Thoracic aorta (tissue), 2 donors: ENCODE data around the gene ARHGAP10. TPM values are rescaled to one million over a fixed set of nuclear protein-coding genes. Genes with fewer than 3 reads are reported as not detected.

Experiments
- ATAC-seq: fragments of 150-250 bp; one replicate; pipeline ENCODE4 v1.8.0; 2017; ENCODE audit warnings: low read depth; ENCODE audit not compliant: insufficient number of reproducible peaks, low FRiP score
- DNase-seq: peaks from one replicate; pipeline ENCODE4 v3.0.0-alpha.2; 2020; ENCODE audit warnings: low spot score
- H3K27ac ChIP-seq, 2 donors: fragments of 200-600 bp; sonication (generic); 1 replicate in 1 of 2; 2 replicates in 1 of 2; pipeline ENCODE4 v1.5.1; 2016; ENCODE audit warnings: mild to moderate bottlenecking in 2 of 2, moderate library complexity in 2 of 2
- H3K27me3 ChIP-seq: fragments of 200-600 bp; sonication (generic); replicated peaks from 2 replicates; pipeline ENCODE4 v1.6.0; 2016; ENCODE audit warnings: mild to moderate bottlenecking; ENCODE audit not compliant: insufficient read depth
- H3K36me3 ChIP-seq: fragments of 200-600 bp; sonication (generic); one replicate; pipeline ENCODE4 v1.5.1; 2016
- H3K4me1 ChIP-seq, 2 donors: fragments of 200-600 bp; sonication (generic); 1 replicate in 1 of 2; 2 replicates in 1 of 2; pipeline versions ENCODE4 v1.5.1 to v1.6.0; 2016; ENCODE audit warnings: low read depth in 2 of 2, mild to moderate bottlenecking in 1 of 2; ENCODE audit not compliant: control insufficient read depth in 1 of 2
- H3K4me3 ChIP-seq: fragments of 200-600 bp; sonication (generic); 2 replicates; pipeline ENCODE4 v1.5.1; 2016; ENCODE audit warnings: mild to moderate bottlenecking
- H3K9me3 ChIP-seq: fragments of 200-600 bp; sonication (generic); 2 replicates; pipeline ENCODE4 v1.5.1; 2016
- CTCF ChIP-seq: fragments of 200-600 bp; sonication (generic); IDR thresholded peaks from one replicate; pipeline ENCODE4 v1.5.1; 2019; ENCODE audit warnings: antibody characterized with exemption
- total RNA-seq, 2 donors: library from RNA; depleted of rRNA; stranded (reverse); fragments of >200 nt; gene quantifications; one replicate each; pipeline versions ENCODE4 v1.1.0 to v1.2.3, GENCODE V29; 2016

ARHGAP10 gene
- total RNA-seq, 2 donors from 2014 or later: 195 to 211 TPM

- H3K36me3 ChIP-seq: no peaks in the 10 kb centered on the region
- TF ChIP-seq CTCF: no peak
- H3K4me1 ChIP-seq: peaks cover 25 to 77% of the 10 kb centered on the region in 2 donors
- ATAC-seq: no peak
- no peak for DNase-seq
- H3K27me3 ChIP-seq: no peaks in the 10 kb centered on the region
- H3K9me3 ChIP-seq: no peaks in the 10 kb centered on the region
- peak overlapping the region; percentile 61 to 75 for H3K27ac ChIP-seq
- H3K4me3 ChIP-seq: no peak overlapping the region
Observed at GRCh38 chr4:147760695-147761094, 28.8 kb downstream of the ARHGAP10 start.

GRCh38 chr4:147761218-147761883 is 29.5 kb downstream of the ARHGAP10 start:
- Histone ChIP-seq H3K27ac (peak overlapping the region; percentile 61 to 75), H3K9me3 (no peaks in the 10 kb centered on the region), H3K27me3 (no peaks in the 10 kb centered on the region), H3K36me3 (no peaks in the 10 kb centered on the region), H3K4me3 (no peak overlapping the region), H3K4me1 (peaks cover 19 to 70% of the 10 kb centered on the region in 2 donors)
- no peak for TF ChIP-seq CTCF
- DNase-seq (no peak), ATAC-seq (no peak)

GRCh38 chr4:147764337-147764736 is 32.4 kb downstream of the ARHGAP10 start:
- TF ChIP-seq CTCF: no peak
- Histone ChIP-seq H3K27me3 (no peaks in the 10 kb centered on the region), H3K9me3 (no peaks in the 10 kb centered on the region), H3K4me1 (peaks cover 29 to 68% of the 10 kb centered on the region in 2 donors), H3K4me3 (no peak overlapping the region), H3K27ac (no peak overlapping the region), H3K36me3 (no peaks in the 10 kb centered on the region)
- no peak for ATAC-seq
- no peak for DNase-seq

- DNase-seq (no peak), ATAC-seq (no peak)
- no peak overlapping the region for H3K27ac ChIP-seq
- H3K4me1 ChIP-seq: peaks cover 29 to 70% of the 10 kb centered on the region in 2 donors
- peaks cover 3% of the 10 kb centered on the region for H3K36me3 ChIP-seq
- H3K27me3 ChIP-seq: no peaks in the 10 kb centered on the region
- no peak overlapping the region for H3K4me3 ChIP-seq
- H3K9me3 ChIP-seq: no peaks in the 10 kb centered on the region
- TF ChIP-seq CTCF: no peak
Observed at GRCh38 chr4:147765121-147765529, 33.2 kb downstream of the ARHGAP10 start.

GRCh38 chr4:147768113-147768512 is 36.2 kb downstream of the ARHGAP10 start:
- H3K9me3 ChIP-seq: no peaks in the 10 kb centered on the region
- H3K27me3 ChIP-seq: no peaks in the 10 kb centered on the region
- TF ChIP-seq CTCF: no peak
- no peak for ATAC-seq
- no peak for DNase-seq
- no peak overlapping the region for H3K27ac ChIP-seq
- H3K36me3 ChIP-seq: peaks cover 3% of the 10 kb centered on the region
- no peak overlapping the region for H3K4me3 ChIP-seq
- H3K4me1 ChIP-seq: peaks cover 26 to 71% of the 10 kb centered on the region in 2 donors
